ENCODE results near the gene SRRM2.
A peak's percentile ranks its signal among the peaks of the same experiment; 100 is the strongest.

Gene SRRM2

GRCh38 chr16:2775131-2775716 is 22.8 kb downstream of the SRRM2 start:
- Histone ChIP-seq H3K36me3 (ENCODE audit: insufficient read depth, low read length) (peaks cover 19% of the 10 kb centered on the region; the same call in 1 of the 2 replicates), H4K20me1 (ENCODE audit: insufficient read depth, low read length, poor library complexity, severe bottlenecking) (peaks cover 3% of the 10 kb centered on the region), H3K9ac (ENCODE audit: low read depth, low read length, poor library complexity, severe bottlenecking) (peak overlapping the region; percentile 73), H3K4me1 (ENCODE audit: insufficient read depth, low read length, poor library complexity, severe bottlenecking) (peaks cover 10% of the 10 kb centered on the region), H3K9me2 (replicated peaks; ENCODE audit: low read depth, low read length) (no peaks in the 10 kb centered on the region), H3K27me3 (ENCODE audit: insufficient read depth, low read length, poor library complexity, severe bottlenecking) (no peaks in the 10 kb centered on the region), H3F3A (ENCODE audit: low read depth) (no peaks in the 10 kb centered on the region), H3K4me3 (ENCODE audit: low read length, poor library complexity, severe bottlenecking) (no peak overlapping the region), H3K79me2 (ENCODE audit: insufficient read depth, low read length) (peaks cover 28% of the 10 kb centered on the region), H2AFZ (ENCODE audit: low read length) (no peak overlapping the region), H3K4me2 (ENCODE audit: low read depth, low read length, poor library complexity, severe bottlenecking) (peak overlapping the region; percentile 90), H3K9me3 (ENCODE audit: insufficient read depth, low read depth, low read length) (no peaks in the 10 kb centered on the region)
- no peak for TF ChIP-seq EZH2phosphoT487 (IDR thresholded peaks at IDR 0.05; ENCODE audit: borderline replicate concordance)

DNA sequence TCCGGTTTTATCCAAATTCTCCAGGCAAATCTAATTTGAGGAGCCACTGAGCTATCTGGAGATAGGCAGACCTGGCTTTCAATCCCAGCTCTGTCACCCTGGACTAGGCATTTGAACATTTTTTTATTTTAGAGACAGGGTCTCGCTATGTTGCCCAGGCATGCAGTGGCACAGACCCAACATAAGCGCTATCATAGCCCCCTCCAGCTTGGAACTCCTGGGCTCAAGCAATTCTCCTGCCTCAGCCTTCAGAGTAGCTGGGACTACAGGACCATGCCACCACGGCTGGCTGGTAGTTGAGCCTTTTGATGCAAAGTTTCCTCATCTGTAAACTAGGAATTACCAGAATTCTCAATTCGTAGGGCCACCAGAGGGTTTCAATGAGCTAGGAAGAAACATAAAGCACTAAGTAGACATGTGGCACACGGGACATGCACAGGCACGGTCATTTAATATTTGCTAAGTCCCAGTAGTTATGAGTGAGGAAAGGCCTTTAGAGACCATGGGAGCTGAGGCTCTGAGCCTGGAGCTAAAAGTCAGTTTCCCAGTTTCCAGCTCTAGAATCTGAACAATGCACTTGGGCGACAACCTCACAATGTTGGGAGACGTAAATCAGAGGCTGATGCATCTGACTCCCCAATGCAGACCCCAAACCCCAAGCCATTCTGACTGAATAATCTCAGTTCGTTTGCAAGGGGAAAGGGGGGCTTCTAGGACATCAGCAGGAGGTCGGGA is 23.5 kb downstream of the SRRM2 start:
- Histone ChIP-seq H3K36me3 (ENCODE audit: insufficient read depth, low read length) (peaks cover 12% of the 10 kb centered on the region; the same call in 1 of the 2 replicates), H3K9me2 (replicated peaks; ENCODE audit: low read depth, low read length) (no peaks in the 10 kb centered on the region), H3K9ac (ENCODE audit: low read depth, low read length, poor library complexity, severe bottlenecking) (peak overlapping the region; percentile 73), H3K79me2 (ENCODE audit: insufficient read depth, low read length) (peaks cover 28% of the 10 kb centered on the region), H3K9me3 (ENCODE audit: insufficient read depth, low read depth, low read length) (no peaks in the 10 kb centered on the region), H2AFZ (ENCODE audit: low read length) (no peak overlapping the region), H3K4me3 (ENCODE audit: low read length, poor library complexity, severe bottlenecking) (peak overlapping the region; percentile 84), H3K4me1 (ENCODE audit: insufficient read depth, low read length, poor library complexity, severe bottlenecking) (peaks cover 10% of the 10 kb centered on the region), H4K20me1 (ENCODE audit: insufficient read depth, low read length, poor library complexity, severe bottlenecking) (peaks cover under 1% of the 10 kb centered on the region), H3F3A (ENCODE audit: low read depth) (no peaks in the 10 kb centered on the region), H3K27me3 (ENCODE audit: insufficient read depth, low read length, poor library complexity, severe bottlenecking) (no peaks in the 10 kb centered on the region), H3K4me2 (ENCODE audit: low read depth, low read length, poor library complexity, severe bottlenecking) (peak overlapping the region; percentile 90)
- TF ChIP-seq CTCF (conservative IDR thresholded peaks at IDR 0.05; ENCODE audit: low read length) (no peak), EZH2phosphoT487 (IDR thresholded peaks at IDR 0.05; ENCODE audit: borderline replicate concordance) (no peak)

- no peaks in the 10 kb centered on the region for H3K27me3 ChIP-seq (ENCODE audit: insufficient read depth, low read length, poor library complexity, severe bottlenecking)
- peak overlapping the region; percentile 73 for H3K9ac ChIP-seq (ENCODE audit: low read depth, low read length, poor library complexity, severe bottlenecking)
- TF ChIP-seq EZH2phosphoT487 (IDR thresholded peaks at IDR 0.05; ENCODE audit: borderline replicate concordance) = no peak
- TF ChIP-seq CTCF (conservative IDR thresholded peaks at IDR 0.05; ENCODE audit: low read length) = no peak
- peaks cover 5% of the 10 kb centered on the region; the same call in 1 of the 2 replicates for H3K36me3 ChIP-seq (ENCODE audit: insufficient read depth, low read length)
- H3K79me2 ChIP-seq (ENCODE audit: insufficient read depth, low read length) = peaks cover 28% of the 10 kb centered on the region
- H2AFZ ChIP-seq (ENCODE audit: low read length) = no peak overlapping the region
- peak overlapping the region; percentile 84 for H3K4me3 ChIP-seq (ENCODE audit: low read length, poor library complexity, severe bottlenecking)
- H3K9me2 ChIP-seq (replicated peaks; ENCODE audit: low read depth, low read length) = no peaks in the 10 kb centered on the region
- H3K4me2 ChIP-seq (ENCODE audit: low read depth, low read length, poor library complexity, severe bottlenecking) = peak overlapping the region; percentile 90
- H4K20me1 ChIP-seq (ENCODE audit: insufficient read depth, low read length, poor library complexity, severe bottlenecking) = no peaks in the 10 kb centered on the region
- H3K4me1 ChIP-seq (ENCODE audit: insufficient read depth, low read length, poor library complexity, severe bottlenecking) = peaks cover 10% of the 10 kb centered on the region
- H3F3A ChIP-seq (ENCODE audit: low read depth) = no peaks in the 10 kb centered on the region
- H3K9me3 ChIP-seq (ENCODE audit: insufficient read depth, low read depth, low read length) = no peaks in the 10 kb centered on the region
These were observed 24.2 kb downstream of the SRRM2 start for GRCh38 chr16:2776500-2777139.
